ENCODE measurements around the gene MMP8. TPM values are rescaled to one million over a fixed set of nuclear protein-coding genes. Genes with fewer than 3 reads are reported as not detected.
"Not testable (repeated sequence)": the region's sequence is repeated elsewhere in the genome, so short reads cannot be mapped to it uniquely, and the experiment has no call there.

MMP8 gene
- total RNA-seq, 2 donors from 2014 or later: not detected

GRCh38 chr11:102733232-102733875 lies 8.6 kb upstream of the MMP8 start:
- peak in 1 of 2 donors; percentile 69 for DNase-seq (ENCODE audit: low spot score in 2 of 2)
- no peaks in the 10 kb centered on the region for H3K9me3 Mint-ChIP-seq
- H3K27ac Mint-ChIP-seq: no peak overlapping the region
- ATAC-seq: peak; percentile 65 to 83
- H3K36me3 Mint-ChIP-seq: no peaks in the 10 kb centered on the region

GRCh38 chr11:102730944-102731343 lies 6.2 kb upstream of the MMP8 start:
- not testable (repeated sequence) for H3K36me3 Mint-ChIP-seq, H3K27ac Mint-ChIP-seq, ATAC-seq

GRCh38 chr11:102729849-102730815 lies 5.4 kb upstream of the MMP8 start:
- DNase-seq (ENCODE audit: low spot score in 2 of 2) (no peak), ATAC-seq (no peak)
- Mint-ChIP-seq H3K36me3 (no peaks in the 10 kb centered on the region), H3K27ac (no peak overlapping the region), H3K9me3 (no peaks in the 10 kb centered on the region)

More at GRCh38 chr11:102730944-102731343, 6.2 kb upstream of the MMP8 start:
- DNase-seq (ENCODE audit: low spot score in 2 of 2); H3K9me3 Mint-ChIP-seq: not testable (repeated sequence)

DNA sequence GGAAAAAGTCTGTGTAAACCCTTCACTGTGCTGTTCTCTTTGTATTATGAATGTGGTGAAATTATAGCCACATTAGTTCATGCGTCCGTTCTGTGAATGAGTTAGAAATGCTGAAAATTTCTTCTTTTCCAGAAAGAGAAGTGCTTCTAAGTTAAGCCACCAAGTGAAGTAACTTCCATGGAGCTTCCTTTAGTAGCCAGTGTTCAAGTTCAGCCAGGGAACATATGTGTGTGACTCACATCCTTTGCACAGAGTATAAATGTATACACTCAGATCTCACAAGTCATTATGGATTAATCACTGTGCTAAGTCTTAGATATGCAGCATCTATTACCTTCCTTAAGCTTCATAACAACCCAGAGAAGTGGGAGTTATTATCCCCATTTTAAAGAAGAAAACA lies 3.1 kb upstream of the MMP8 start:
- Mint-ChIP-seq H3K9me3 (no peaks in the 10 kb centered on the region), H3K36me3 (no peaks in the 10 kb centered on the region), H3K27ac (no peak overlapping the region)
- DNase-seq (ENCODE audit: low spot score in 2 of 2) (no peak), ATAC-seq (peak in 1 of 2 donors; percentile 61)

- no peaks in the 10 kb centered on the region for H3K36me3 Mint-ChIP-seq
- no peak overlapping the region for H3K27ac Mint-ChIP-seq
- DNase-seq (ENCODE audit: low spot score in 2 of 2): no peak
- no peak for ATAC-seq
- H3K9me3 Mint-ChIP-seq: peaks cover 0 to 3% of the 10 kb centered on the region in 2 donors
These were observed 1.9 kb downstream of the MMP8 start for GRCh38 chr11:102722821-102723220.

GRCh38 chr11:102719620-102720277 lies 5.0 kb downstream of the MMP8 start:
- H3K27ac Mint-ChIP-seq: no peak overlapping the region
- peaks cover 0 to 3% of the 10 kb centered on the region in 2 donors for H3K9me3 Mint-ChIP-seq
- DNase-seq (ENCODE audit: low spot score in 2 of 2) (no peak), ATAC-seq (no peak)
- no peaks in the 10 kb centered on the region for H3K36me3 Mint-ChIP-seq

DNA sequence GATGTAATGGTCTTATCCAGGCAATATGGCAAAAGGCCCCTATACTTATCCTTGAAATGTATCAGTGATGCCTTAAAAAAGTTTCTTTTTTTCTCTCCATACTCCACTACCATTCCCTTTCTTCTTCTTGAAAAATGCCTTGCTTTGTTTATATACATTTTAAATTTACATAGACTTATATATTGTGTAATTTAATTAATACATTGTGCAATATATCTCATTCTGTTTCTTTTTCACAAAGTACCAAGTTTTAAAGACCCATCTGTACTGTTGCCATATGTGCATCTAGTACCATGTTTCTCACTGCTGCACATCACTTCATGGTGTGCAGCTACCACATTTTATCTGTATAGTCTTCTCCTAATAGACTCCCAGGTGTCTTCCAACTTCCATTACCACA lies 7.5 kb downstream of the MMP8 start:
- no peak for DNase-seq (ENCODE audit: low spot score in 2 of 2)
- ATAC-seq: no peak
- Mint-ChIP-seq H3K36me3 (no peaks in the 10 kb centered on the region), H3K9me3 (peaks cover 0 to 3% of the 10 kb centered on the region in 2 donors), H3K27ac (no peak overlapping the region)

GRCh38 chr11:102716527-102716926 lies 8.2 kb downstream of the MMP8 start:
- no peak overlapping the region for H3K27ac Mint-ChIP-seq
- ATAC-seq (no peak), DNase-seq (ENCODE audit: low spot score in 2 of 2) (no peak)
- peaks cover 0 to 2% of the 10 kb centered on the region in 2 donors for H3K9me3 Mint-ChIP-seq
- no peaks in the 10 kb centered on the region for H3K36me3 Mint-ChIP-seq

- Mint-ChIP-seq H3K27ac (no peak overlapping the region), H3K36me3 (no peaks in the 10 kb centered on the region), H3K9me3 (no peaks in the 10 kb centered on the region)
- DNase-seq (ENCODE audit: low spot score in 2 of 2) (no peak), ATAC-seq (no peak)
These were observed 12.6 kb downstream of the MMP8 start for GRCh38 chr11:102712137-102712536.

DNA sequence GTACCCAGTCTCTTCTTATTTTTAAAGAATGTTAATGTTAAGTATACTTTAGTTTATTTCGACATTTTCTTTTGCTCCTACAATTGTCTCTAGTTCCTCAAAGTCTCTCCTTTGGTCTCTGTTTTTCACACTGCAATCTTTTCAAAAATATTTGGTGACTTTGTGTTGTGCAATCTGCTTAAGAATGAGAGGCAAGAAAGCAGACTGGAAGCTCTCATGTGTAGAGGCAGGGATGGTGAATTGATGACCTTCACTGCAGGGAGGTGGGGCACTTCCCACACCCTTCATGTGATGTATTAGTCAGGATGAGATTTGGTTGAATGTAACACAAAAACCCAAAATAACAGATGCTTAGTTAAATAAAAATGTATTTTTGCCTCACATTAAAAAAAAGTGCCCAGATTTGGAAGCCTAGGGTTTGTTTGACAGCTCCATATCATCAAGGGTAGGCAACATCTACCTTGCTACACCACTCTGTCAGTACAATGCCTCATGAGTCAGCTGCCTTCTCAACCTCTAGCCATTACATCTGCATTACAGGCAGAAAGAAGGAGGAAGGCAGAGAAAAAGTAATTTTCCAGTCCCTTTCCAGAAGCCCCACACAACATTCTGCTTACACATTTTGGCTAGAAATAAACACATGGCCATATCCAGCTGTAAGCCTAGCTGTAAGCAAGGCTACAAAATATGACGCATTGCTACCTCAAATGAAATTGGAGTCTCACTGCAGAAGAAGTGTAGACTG lies 15.4 kb downstream of the MMP8 start:
- ATAC-seq: no peak
- no peak for DNase-seq (ENCODE audit: low spot score in 2 of 2)
- no peaks in the 10 kb centered on the region for H3K9me3 Mint-ChIP-seq
- no peaks in the 10 kb centered on the region for H3K36me3 Mint-ChIP-seq
- H3K27ac Mint-ChIP-seq: no peak overlapping the region

DNA sequence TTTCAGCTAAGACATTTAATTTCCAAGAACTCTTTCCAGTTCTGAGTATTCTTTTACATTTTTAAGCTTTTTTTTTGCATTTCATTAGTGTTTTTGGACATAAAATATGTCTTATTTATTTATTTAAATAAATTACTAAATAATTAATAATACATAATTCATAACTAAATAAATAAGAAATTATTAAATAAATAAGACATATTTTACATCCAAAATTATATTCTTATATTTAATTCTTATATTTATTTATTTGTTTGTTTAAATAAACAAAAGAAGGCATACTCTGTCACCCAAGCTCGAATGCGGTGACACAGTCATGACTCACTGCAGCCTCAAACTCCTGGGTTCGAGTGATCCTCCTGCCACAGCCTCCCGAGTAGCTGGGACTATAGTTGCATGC lies 16.1 kb downstream of the MMP8 start:
- Mint-ChIP-seq H3K36me3 (no peaks in the 10 kb centered on the region), H3K9me3 (no peaks in the 10 kb centered on the region), H3K27ac (no peak overlapping the region)
- no peak for DNase-seq (ENCODE audit: low spot score in 2 of 2)
- ATAC-seq: no peak

- no peak for DNase-seq (ENCODE audit: low spot score in 2 of 2)
- H3K9me3 Mint-ChIP-seq: no peaks in the 10 kb centered on the region
- H3K36me3 Mint-ChIP-seq: no peaks in the 10 kb centered on the region
- ATAC-seq: no peak
- H3K27ac Mint-ChIP-seq: no peak within 1 kb of the TSS
These were observed 19.1 kb downstream of the MMP8 start, which contains the start of gene MMP27 for GRCh38 chr11:102705626-102706025. Gene MMP27 (minus strand): TSS chr11:102705769. CDS start chr11:102705714, 55 bp downstream.

DNA sequence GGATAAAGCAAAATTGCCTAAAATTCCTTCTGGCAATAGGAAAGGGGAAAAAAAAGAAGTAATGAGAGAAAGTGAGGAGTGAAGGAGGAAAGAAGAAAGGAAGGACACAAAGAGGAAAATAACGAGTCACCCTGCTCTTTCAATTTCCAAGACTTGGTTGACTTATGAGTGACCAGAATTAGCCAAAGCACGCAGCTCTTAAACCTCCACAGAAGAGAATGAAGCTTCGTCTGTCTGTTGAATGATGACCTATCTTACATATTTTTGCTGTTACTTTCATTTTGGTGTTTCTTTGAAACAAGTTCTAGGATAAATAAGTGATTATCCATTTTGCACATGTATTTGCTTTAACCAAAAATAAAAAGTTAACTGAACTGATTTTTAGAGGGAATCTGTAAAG lies 19.9 kb downstream of the MMP8 start:
- DNase-seq (ENCODE audit: low spot score in 2 of 2): no peak
- H3K27ac Mint-ChIP-seq: no peak overlapping the region

GRCh38 chr11:102703826-102704493 lies 20.8 kb downstream of the MMP8 start:
- DNase-seq (ENCODE audit: low spot score in 2 of 2) (no peak), ATAC-seq (no peak)
- Mint-ChIP-seq H3K36me3 (no peaks in the 10 kb centered on the region), H3K27ac (no peak overlapping the region), H3K9me3 (no peaks in the 10 kb centered on the region)

More for the DNA sequence above, 19.9 kb downstream of the MMP8 start:
- no peaks in the 10 kb centered on the region for H3K9me3 Mint-ChIP-seq
- no peaks in the 10 kb centered on the region for H3K36me3 Mint-ChIP-seq
- ATAC-seq: no peak

GRCh38 chr11:102695201-102695600 lies 29.6 kb downstream of the MMP8 start:
- no peak for ATAC-seq
- no peak overlapping the region for H3K27ac Mint-ChIP-seq
- DNase-seq (ENCODE audit: low spot score in 2 of 2): no peak
- H3K9me3 Mint-ChIP-seq: no peaks in the 10 kb centered on the region
- no peaks in the 10 kb centered on the region for H3K36me3 Mint-ChIP-seq

DNA sequence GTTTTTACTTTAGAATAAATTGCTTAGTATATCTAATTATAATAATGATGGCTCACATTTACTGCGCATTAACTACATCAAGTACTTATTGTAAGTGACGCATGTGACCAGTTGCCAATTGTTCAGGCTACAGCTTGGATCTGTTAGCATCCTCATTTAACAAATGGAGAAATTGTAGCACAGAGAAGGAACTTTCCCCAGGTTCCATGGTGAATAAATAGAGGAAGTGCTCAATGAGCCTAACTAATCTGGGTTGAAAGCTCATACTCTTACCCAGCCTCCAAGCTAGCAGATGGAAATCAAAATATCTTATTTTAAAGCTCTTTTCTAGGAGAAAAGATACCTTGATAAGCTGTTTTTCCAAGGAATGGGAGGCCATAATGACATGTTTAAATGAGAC lies 39.0 kb downstream of the MMP8 start:
- Mint-ChIP-seq H3K27ac (no peak overlapping the region), H3K9me3 (no peaks in the 10 kb centered on the region), H3K36me3 (no peaks in the 10 kb centered on the region)
- ATAC-seq: no peak
- no peak for DNase-seq (ENCODE audit: low spot score in 2 of 2)
